K562 (cell line): ENCODE measurements around the gene NPB. TPM values are rescaled to one million over a fixed set of nuclear protein-coding genes. Genes with fewer than 3 reads are reported as not detected.

Source experiments
- ATAC-seq: fragments of 200-7000 bp; cut with Tn5 transposase; 3 replicates; pipeline ENCODE4 v1.9.1; 2020; ENCODE audit warnings: moderate library complexity
- BruUV-seq: library from RNA; stranded (reverse); fragments of 400-500 nt; replicated peaks from 2 replicates; lab custom pipeline; 2021; lab: Mats Ljungman, UMichigan
- CTCF ChIA-PET: fragments of 300-600 bp; formaldehyde crosslinking; extraction: SDS; loops from one replicate; lab custom pipeline; 2021; ENCODE audit warnings: low intra/inter-chr PET ratio; lab: Yijun Ruan, JAX
- POLR2A ChIA-PET: fragments of 300-600, 350-650 bp; sonication (Branson Sonifier 250); formaldehyde crosslinking; extraction: SDS; loops from one replicate; lab custom pipeline; 2021; ENCODE audit warnings: antibody characterized with exemption, inconsistent platforms; lab: Yijun Ruan, JAX
- DNase-seq, 4 experiments: peaks; one replicate each; pipeline versions ENCODE4 v3.0.0 to v3.0.0-alpha.2; 2011 to 2018; ENCODE audit warnings: low spot score in 3 of 4, mixed read lengths in 3 of 4; ENCODE audit errors: extremely low read depth in 1 of 4
- FAIRE-seq: peaks from 2 replicates; lab custom pipeline; 2011; peaks lifted over from hg19 to GRCh38; lab: Jason Lieb, UNC
- H2AFZ ChIP-seq: 2 replicates; pipeline ENCODE4 v1.6.0; 2011; ENCODE audit warnings: low read depth, low read length, control low read depth, inconsistent platforms
- H3K27ac ChIP-seq: fragments of 200-600 bp; 3 replicates; pipeline ENCODE4 v1.8.0; 2011; ENCODE audit warnings: low read depth, mild to moderate bottlenecking, control low read depth, inconsistent platforms, low read length, moderate library complexity, mixed read lengths; ENCODE audit errors: extremely low read depth
- H3K27me3 ChIP-seq, 2 experiments: fragments of 300-600 bp in 1 of 2; 2 replicates in 1 of 2; 3 replicates in 1 of 2; pipeline versions ENCODE4 v1.6.0 to v1.8.0; 2011; ENCODE audit warnings: inconsistent platforms in 2 of 2, low read length in 2 of 2, mild to moderate bottlenecking in 1 of 2, mixed read lengths in 1 of 2, moderate library complexity in 1 of 2; ENCODE audit not compliant: control insufficient read depth in 2 of 2, insufficient read depth in 2 of 2
- H3K36me3 ChIP-seq: fragments of 300-600 bp; 3 replicates; pipeline ENCODE4 v1.8.0; 2011; ENCODE audit warnings: mild to moderate bottlenecking, low read length, inconsistent platforms; ENCODE audit not compliant: control insufficient read depth, insufficient read depth
- H3K4me1 ChIP-seq, 2 experiments: fragments of 200-600 bp in 1 of 2; replicated peaks in 1 of 2; 2 replicates in 1 of 2; 3 replicates in 1 of 2; pipeline versions ENCODE4 v1.5.1 to v1.8.0; 2011; ENCODE audit warnings: inconsistent platforms in 2 of 2, low read length in 2 of 2, mild to moderate bottlenecking in 1 of 2, mixed read lengths in 1 of 2, moderate library complexity in 1 of 2; ENCODE audit not compliant: control insufficient read depth in 2 of 2, insufficient read depth in 2 of 2
- H3K4me2 ChIP-seq: 2 replicates; pipeline ENCODE4 v1.6.1; 2011; ENCODE audit warnings: low read length, control low read depth, inconsistent platforms, mixed read lengths; ENCODE audit not compliant: insufficient read depth
- H3K4me3 ChIP-seq: fragments of 200-600 bp; sonication (generic), shearing (Covaris generic); 2 replicates; pipeline ENCODE4 v1.5.1; 2016; ENCODE audit warnings: control low read depth, inconsistent platforms
- H3K79me2 ChIP-seq: fragments of 200-600 bp; 3 replicates; pipeline ENCODE4 v1.8.0; 2011; ENCODE audit warnings: low read length, inconsistent platforms; ENCODE audit not compliant: control insufficient read depth, insufficient read depth
- H3K9ac ChIP-seq, 2 experiments: 2 replicates each; pipeline versions ENCODE4 v1.6.0 to v1.6.1; 2011; ENCODE audit warnings: low read depth in 2 of 2, low read length in 2 of 2, control low read depth in 1 of 2, inconsistent platforms in 1 of 2, mild to moderate bottlenecking in 1 of 2, mixed read lengths in 1 of 2; ENCODE audit not compliant: insufficient read depth in 1 of 2
- H3K9me1 ChIP-seq: one replicate; pipeline ENCODE4 v1.6.0; 2011; ENCODE audit warnings: inconsistent platforms, mild to moderate bottlenecking, low read length, moderate library complexity; ENCODE audit not compliant: control insufficient read depth, insufficient read depth
- H3K9me3 ChIP-seq: replicated peaks from 2 replicates; pipeline ENCODE4 v1.5.1; 2011; ENCODE audit warnings: low read depth, low read length, inconsistent platforms; ENCODE audit not compliant: control insufficient read depth, insufficient read depth
- H4K20me1 ChIP-seq: replicated peaks from 2 replicates; pipeline ENCODE4 v1.6.1; 2011; ENCODE audit warnings: low read length, inconsistent platforms, mixed read lengths; ENCODE audit not compliant: control insufficient read depth, insufficient read depth
- HMGN3 ChIP-seq: IDR thresholded peaks from 2 replicates; pipeline ENCODE4 v1.6.1; 2011; ENCODE audit warnings: borderline replicate concordance, low read depth, mild to moderate bottlenecking, mixed read lengths, low read length; ENCODE audit not compliant: insufficient read length; ENCODE audit errors: extremely low read depth
- POLR2G ChIP-seq: fragments of 200-400 bp; formaldehyde crosslinking; IDR thresholded peaks from 2 replicates; pipeline ENCODE4 v1.6.1; 2017; ENCODE audit warnings: low read depth, mild to moderate bottlenecking, antibody characterized with exemption, low read length, moderate library complexity
- POLR3G ChIP-seq: IDR thresholded peaks from 2 replicates; pipeline ENCODE4 v1.6.1; 2011; ENCODE audit not compliant: insufficient read length, insufficient replicate concordance; ENCODE audit errors: extremely low read depth
- ZFX ChIP-seq: sonication (generic); formaldehyde crosslinking; IDR thresholded peaks from 2 replicates; pipeline ENCODE4 v1.8.0; 2022; ENCODE audit warnings: mild to moderate bottlenecking, missing genetic modification reagents, moderate library complexity
- ZNF140 ChIP-seq: fragments of 250-450 bp; sonication (Bioruptor Pico); IDR thresholded peaks from 2 replicates; pipeline ENCODE4 v1.8.0; 2021; ENCODE audit warnings: moderate library complexity, mild to moderate bottlenecking, inconsistent platforms
- ZNF318 ChIP-seq, 2 experiments: fragments of 450-650 bp; IDR thresholded peaks; 2 replicates each; pipeline ENCODE4 v1.6.1; 2016; ENCODE audit warnings: mild to moderate bottlenecking in 2 of 2, borderline replicate concordance in 1 of 2, low read depth in 1 of 2, moderate library complexity in 1 of 2
- ZNF696 ChIP-seq: fragments of 250-450 bp; sonication (Bioruptor Pico); conservative IDR thresholded peaks from 2 replicates; pipeline ENCODE4 v1.4.0; 2020; ENCODE audit warnings: mild to moderate bottlenecking, moderate library complexity
- ZZZ3 ChIP-seq: fragments of 450-650 bp; IDR thresholded peaks from 2 replicates; pipeline ENCODE4 v1.6.1; 2016; ENCODE audit warnings: antibody characterized with exemption, mild to moderate bottlenecking, moderate library complexity
- WGBS: fragments of 100-300 bp; shearing (Covaris generic); methylation state at CpG from one replicate; pipeline ENCODE4 v1.1.6; 2016; ENCODE audit warnings: low coverage, mixed read lengths; ENCODE audit not compliant: insufficient coverage; ENCODE audit errors: missing lambda C conversion rate; 5-methylcytosine and 5-hydroxymethylcytosine counted together
- in situ Hi-C: fragments of 300-500 bp; cut with MboI; formaldehyde crosslinking; loops from 4 replicates; pipeline ENCODE4 v1.15.0; 2018; ENCODE audit warnings: inconsistent platforms, mixed read lengths
- intact Hi-C: fragments of 100-400 bp; cut with micrococcal nuclease; formaldehyde crosslinking; loops from 2 replicates; pipeline ENCODE4 v1.14.2; 2022
- polyA plus RNA-seq, 8 experiments: library from polyadenylated mRNA; depleted of rRNA in 4 of 8; stranded (reverse) in 5 of 8; unstranded in 3 of 8; fragments of >200 nt; fragmentation: Nextera tagmentation in 2 of 8; fragmentation: Illumina TruSeq in 1 of 8; extraction: Ambion mirVana in 2 of 8; extraction: Trizol in 1 of 8; gene quantifications; 2 replicates each; pipeline versions ENCODE4 v1.2.1 to v1.2.3, GENCODE V29; 2011 to 2014; ENCODE audit warnings: inconsistent platforms in 1 of 8, missing spikeins in 1 of 8
- total RNA-seq, 7 experiments: library from RNA; depleted of rRNA in 6 of 7; stranded (reverse); fragments of >200 nt in 6 of 7; fragmentation: Illumina TruSeq in 2 of 7; extraction: Trizol in 2 of 7; gene quantifications; 2 replicates each; pipeline versions ENCODE4 v1.2.1 to v1.2.3, GENCODE V29; 2011 to 2021; ENCODE audit warnings: low replicate concordance in 1 of 7

The NPB gene
- total and polyA plus RNA-seq, 9 of the 15 experiments (the other 6 are each of a cell fraction or from before 2014, with no cell fraction given): 0.03 to 0.61 (median 0.14) TPM; not detected in 2

- H4K20me1 ChIP-seq: peaks cover 18% of the 10 kb centered on the region; the same call in 1 of the 2 replicates
- no TSS peak for BruUV-seq
- no peaks in the 10 kb centered on the region for H3K27me3 ChIP-seq
- 55% methylated on average over 15 of the region's 15 CpGs for WGBS
- H3K9ac ChIP-seq: peak overlapping the region in 1 of 2 experiments; percentile 73; a peak in 2 of 4 replicates
- H3K9me1 ChIP-seq: peaks cover 6% of the 10 kb centered on the region
- peak overlapping the region; percentile 9; the same call in 1 of the 2 replicates for H3K4me2 ChIP-seq
- peak overlapping the region; percentile 33; the same call in 1 of the 3 replicates for H3K27ac ChIP-seq
- DNase-seq: peak in 1 of 4 experiments; percentile 43
- CTCF ChIA-PET: no interaction called here
- in situ Hi-C loops: no loop called here
- peaks cover 39 to 90% of the 10 kb centered on the region in 2 experiments for H3K4me1 ChIP-seq
- intact Hi-C loops: no loop called here
- H3K79me2 ChIP-seq: peaks cover 81% of the 10 kb centered on the region
- H2AFZ ChIP-seq: no peak overlapping the region
- peak; percentile 61 for FAIRE-seq
- no peak for ATAC-seq
- no peak overlapping the region for H3K4me3 ChIP-seq
- POLR2A ChIA-PET: interaction anchor here (1.0 kb wide), 1 partner anchor 14 kb away, joined by 4 read pairs; no protein-coding TSS in a partner anchor
- H3K9me3 ChIP-seq: no peaks in the 10 kb centered on the region
- peaks cover 68% of the 10 kb centered on the region for H3K36me3 ChIP-seq
- TF ChIP-seq ZNF318 (IDR thresholded peaks at IDR 0.05; ENCODE audit: borderline replicate concordance in 1 of 2, low read depth in 1 of 2): no peak
- 0 out of 2 replicates have a peak, but pooled peaks have one; percentile 11 for TF ChIP-seq POLR2G
- TF ChIP-seq ZNF140 (CRISPR knock-in tag): no peak
- no peak for TF ChIP-seq HMGN3
- peak; percentile 46; the same call in 1 of the 2 replicates for TF ChIP-seq ZFX (CRISPR knock-in tag)
- TF ChIP-seq ZZZ3: no peak
- TF ChIP-seq POLR3G: no peak
- TF ChIP-seq ZNF696 (CRISPR knock-in tag): no peak
Observed at GRCh38 chr17:81918832-81919545, 17.0 kb downstream of the NPB start.
